SHP77 (cell line): ENCODE results near the gene ADGRD1.

Source experiments
- DNase-seq, 2 experiments: peaks; one replicate each; lab custom pipeline; 2025; lab: John Stamatoyannopoulos, UW

The ADGRD1 gene

DNA sequence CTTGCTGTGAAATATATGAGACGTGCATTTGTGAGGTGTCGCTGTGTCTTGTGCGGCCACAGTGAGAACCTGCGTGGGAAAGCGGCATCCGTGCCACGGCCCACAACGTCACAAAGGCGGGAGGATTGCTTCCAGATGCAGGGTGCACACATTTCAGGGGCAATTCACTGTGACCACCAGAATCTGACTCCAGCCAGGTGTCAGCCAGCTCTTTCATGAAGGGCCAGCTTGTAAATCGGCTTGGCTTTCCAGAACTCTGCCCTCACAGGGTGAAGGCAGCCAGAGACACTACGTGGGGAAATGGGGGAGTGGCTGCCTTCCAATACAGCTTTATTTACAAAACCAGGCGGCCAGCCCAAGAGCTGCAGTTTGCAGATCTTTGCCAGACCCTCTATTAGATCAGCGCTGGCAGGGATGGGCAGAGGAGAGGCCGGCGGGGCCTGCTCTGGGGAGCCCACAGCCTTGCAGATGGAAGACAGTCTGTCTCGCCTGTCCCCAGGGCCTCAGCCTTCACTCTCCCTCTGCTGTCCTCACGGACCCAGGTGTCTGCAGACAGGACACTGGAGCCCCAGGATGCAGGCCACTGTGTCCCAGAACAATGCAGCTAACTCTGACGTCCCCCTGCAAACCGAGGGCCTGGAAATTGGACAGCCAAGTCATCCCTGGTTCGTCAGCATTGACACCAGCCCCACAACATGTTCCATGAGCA, 53.5 kb downstream of the ADGRD1 start:
- DNase-seq, result no peak

DNA sequence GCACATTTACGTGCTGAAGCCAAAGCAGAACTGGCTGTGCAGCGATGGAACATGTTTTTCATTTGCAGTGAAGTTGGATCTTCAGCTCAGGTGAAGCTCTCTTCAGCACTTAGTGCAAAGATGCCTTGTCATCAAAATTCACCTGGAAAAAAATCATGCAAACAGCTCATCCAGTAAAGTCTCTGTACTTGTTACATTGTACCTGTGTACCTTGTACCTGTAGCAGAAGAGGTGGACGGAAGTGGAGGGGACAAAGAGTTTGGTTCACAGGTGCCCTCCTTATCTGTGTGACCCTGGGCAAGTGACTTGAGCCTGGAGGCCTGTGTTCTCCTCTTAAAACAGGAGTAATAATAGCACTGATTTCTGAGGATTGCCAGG, 54.0 kb downstream of the ADGRD1 start:
- no peak for DNase-seq

DNA sequence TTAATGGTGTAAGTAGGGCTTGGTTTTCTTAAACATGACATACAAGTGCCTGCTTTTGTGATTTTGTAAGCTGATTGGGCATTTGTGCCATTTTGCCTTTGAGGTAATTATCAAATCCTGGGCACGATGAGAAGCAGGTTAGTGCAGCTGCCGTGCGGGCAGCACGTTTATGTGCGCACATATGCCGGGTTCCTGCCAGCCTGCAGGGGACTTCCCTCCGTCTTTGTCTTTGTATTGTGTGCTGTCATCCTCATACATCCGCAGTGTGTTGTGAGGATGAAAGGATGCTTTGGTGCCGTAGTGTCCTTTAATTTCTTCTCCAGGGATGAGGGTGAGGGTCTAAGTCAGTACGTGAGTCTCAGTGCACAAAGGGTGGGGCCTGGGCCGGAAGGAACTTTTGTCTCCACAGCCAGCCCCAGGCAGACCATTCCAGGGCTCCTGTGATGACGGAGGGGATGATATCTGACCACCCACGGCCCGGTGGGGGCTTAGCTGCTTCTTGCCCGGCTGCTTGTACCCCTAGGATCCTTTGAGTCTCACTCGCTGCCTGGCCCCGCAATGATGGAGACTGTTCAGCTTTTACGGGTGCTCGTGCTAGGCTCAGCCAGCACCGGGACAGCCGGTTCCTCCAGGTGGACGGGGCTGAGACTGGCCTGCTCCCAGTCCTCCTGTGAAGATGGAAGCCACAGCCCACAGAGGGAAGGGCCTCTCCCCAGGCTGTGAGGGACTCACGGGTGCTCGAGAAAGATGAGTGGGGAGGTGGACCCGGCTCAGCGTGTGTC, 54.6 kb downstream of the ADGRD1 start:
- no peak for DNase-seq

GRCh38 chr12:131008913-131009270, 55.2 kb downstream of the ADGRD1 start:
- DNase-seq, result no peak

- DNase-seq, result no peak
Measured at GRCh38 chr12:131009595-131010395, 56.1 kb downstream of the ADGRD1 start.

DNA sequence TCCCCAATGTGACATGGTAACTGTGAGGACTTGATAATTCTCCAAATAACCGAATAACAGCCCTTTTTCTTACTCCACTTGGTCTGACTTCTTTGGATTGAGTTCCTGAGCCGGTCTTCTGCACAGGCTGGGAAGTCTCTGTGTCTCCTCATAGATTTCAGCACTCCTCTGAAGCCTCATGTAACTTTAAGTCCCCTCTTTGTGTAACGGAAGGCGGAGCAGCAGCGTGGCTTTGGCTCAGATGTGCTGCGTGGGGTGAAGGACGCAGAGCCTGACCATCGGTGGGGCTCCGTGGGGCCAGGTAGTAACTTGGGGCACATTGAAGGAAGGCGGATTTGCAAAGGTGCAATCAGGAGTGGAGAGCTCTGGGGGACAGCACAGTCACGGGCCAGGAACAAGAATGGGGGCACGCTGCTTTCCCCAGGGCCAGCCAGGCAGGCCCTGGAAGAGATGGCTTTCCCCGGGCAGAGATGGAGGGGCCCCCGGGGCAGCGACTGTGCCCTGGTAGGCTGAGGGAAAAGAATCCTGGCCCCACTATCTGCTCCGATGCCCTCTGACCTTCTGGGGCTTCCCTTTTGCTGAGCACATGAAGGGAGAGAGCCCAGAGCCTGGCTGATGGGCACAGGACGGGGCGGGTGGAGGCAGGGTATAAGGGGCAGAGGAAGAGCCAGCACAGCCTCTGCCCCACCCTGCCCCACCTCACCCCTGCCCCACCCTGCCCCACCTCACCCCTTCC, 56.9 kb downstream of the ADGRD1 start:
- no peak for DNase-seq

DNA sequence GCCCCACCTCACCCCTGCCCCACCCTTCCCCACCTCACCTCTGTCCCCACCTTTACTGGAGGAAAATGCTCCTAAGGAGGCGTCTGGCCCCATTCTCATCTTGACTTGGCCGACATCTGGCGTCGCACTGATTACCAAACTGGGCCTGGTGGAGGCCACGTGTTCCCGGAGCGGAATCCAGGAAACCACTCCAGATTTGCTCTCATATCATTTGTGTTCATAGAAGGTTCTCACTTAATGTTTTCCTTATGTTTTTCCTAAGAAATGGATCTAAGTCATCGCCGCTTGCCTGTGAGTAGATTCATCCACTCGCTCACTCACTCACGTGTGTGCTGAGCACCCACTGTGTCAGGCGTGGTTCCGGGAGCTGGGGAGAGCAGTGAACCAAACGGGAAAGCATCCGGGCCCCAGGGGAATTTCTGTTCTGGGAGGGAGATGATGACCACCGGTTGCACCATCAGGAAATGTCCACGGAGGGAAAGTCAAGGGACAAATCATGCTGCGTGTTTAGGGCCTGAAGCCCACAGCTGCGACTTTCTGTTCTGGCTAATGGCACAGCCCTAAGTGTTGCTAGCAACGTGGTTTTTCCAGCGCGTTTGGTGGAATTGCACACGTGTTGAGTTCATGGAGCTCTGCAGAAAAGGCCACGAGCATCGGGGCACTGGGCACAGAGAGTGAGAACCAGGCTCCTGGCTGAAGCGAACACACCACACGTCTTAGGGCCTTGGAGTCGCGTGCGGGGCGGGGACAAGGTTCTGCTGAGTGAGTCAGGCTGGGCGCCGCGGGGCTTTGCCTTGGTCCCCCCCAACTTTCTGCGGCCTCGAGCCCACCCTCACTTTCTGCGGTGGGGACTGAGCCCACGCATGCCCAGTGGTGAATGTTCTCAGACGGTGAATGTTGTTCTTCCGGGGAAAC, 57.7 kb downstream of the ADGRD1 start:
- no peak for DNase-seq

DNA sequence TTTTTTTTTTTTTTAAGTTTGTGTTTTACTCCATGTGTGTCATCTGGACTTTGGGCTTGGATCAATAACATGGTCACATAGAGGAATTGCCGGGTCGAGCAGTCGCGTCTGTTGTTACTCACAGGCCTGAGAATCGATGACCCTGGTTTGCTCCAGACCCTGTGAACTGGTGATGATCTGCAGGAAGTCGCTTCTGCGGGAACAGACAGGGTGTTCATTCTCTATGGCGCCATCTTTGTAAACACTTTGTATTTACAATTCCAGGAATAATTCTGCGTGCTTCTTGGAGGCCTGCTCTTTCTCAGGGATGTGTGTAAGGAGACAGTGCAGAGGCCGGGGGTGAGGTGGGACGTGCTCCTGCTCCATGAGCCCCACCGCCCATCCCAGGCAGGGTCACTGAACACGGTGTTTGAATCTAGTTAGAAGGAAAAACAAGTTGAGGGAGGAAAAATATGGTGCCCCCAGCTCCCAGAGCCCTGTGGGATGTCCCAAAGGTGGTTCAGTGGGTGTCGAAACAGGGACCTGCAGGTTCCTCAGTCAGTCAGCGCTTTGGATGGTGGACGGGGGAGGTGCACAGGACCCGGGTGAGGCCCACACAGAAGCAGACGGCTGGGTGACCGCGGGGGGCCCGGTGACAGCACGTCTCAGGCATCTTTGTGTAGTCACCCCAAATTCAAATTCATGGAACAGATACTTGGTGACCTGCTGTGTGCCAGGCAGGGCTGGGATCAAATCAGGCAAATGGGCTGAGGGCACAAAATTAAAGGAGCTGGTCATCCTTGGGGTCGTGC, 58.8 kb downstream of the ADGRD1 start:
- DNase-seq, result no peak

DNA sequence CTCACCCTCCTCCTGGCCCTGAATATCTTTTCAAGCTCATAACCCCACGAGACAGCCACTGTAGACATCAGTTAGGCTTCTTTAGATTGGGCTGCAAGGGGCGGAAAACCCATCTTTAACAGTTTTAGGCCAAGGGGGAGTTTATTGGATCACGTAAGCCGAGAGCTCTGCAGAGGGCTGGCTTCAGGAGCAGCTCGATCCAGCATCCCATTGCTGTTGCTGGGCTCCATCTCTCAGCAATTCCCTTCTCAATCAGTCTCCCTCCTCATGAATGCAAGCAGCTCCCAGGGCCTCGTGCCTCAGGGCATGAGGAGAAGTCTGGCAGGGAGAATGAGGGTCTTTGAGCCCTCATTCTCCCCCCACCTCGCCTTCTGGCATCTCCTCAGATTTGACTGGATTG, 59.4 kb downstream of the ADGRD1 start:
- no peak for DNase-seq

DNA sequence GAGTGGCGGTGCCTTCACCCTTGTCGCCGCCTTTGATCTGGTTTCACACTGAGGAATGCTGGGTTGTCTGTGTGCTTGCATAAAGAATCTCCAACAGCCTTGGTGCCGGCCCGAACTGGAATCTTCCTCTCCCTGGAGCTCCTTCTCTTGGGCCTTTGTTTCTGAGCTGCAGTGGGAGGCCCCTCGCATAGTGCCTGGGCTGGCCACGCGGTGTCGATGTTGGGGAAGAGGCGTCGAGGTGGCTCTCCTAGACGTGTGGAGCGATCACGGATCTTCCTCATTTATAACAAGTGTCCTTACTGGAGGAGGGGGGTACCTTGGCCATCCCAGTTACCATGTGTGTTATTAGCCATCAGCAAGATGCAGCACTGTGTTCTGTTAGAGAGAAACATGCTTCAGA, 60.6 kb downstream of the ADGRD1 start:
- no peak for DNase-seq

GRCh38 chr12:131015581-131016337, 62.1 kb downstream of the ADGRD1 start:
- no peak for DNase-seq

DNA sequence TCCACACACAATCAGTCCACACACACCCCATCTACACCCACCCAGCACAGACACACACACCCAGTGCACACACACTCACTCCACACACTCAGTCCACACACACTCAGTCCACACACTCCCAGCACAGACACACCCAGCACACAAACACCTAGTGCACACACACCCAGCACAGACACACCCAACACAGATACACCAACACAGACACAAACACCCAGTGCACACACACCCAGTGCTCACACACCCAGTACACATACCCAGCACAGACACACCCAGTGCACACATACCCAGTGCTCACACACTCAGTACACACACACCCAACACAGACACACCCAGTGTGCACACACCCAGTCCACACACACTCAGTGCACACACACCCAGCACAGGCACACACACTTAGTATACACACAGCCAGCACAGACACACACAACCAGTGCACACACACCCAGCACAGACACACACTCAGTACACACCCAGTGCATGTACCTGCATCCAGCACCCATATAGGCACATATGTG, 63.8 kb downstream of the ADGRD1 start:
- DNase-seq, result no peak

- no peak for DNase-seq
Measured at GRCh38 chr12:131018019-131018620, 64.4 kb downstream of the ADGRD1 start.

GRCh38 chr12:131018808-131019397, 65.2 kb downstream of the ADGRD1 start:
- no peak for DNase-seq

- no peak for DNase-seq
Measured at GRCh38 chr12:131020326-131021153, 66.8 kb downstream of the ADGRD1 start.

- DNase-seq, result no peak
Measured at GRCh38 chr12:131021154-131021541, 67.4 kb downstream of the ADGRD1 start.

- DNase-seq, result no peak
Measured at GRCh38 chr12:131024026-131024425, 70.3 kb downstream of the ADGRD1 start.

DNA sequence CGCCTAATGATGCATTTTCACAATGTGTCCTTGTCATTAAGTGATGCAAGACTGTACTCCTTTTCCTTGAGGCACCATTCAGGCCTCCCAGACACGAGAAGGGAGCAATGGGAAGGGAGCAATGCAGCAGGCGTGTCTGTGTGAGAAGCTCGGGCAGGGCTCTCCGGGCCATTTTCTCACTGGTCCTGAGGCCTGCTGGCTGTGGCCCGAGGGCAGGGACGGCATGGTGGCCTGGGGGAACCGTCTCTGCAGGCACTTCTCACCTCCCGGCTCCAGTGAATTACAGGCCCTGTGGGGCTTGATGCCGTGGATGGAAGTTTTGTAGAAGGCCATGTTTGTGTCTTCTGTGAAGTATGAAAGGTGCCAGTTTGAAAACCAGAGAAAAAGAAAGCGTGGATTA, 71.0 kb downstream of the ADGRD1 start:
- DNase-seq, result no peak
